ENCODE data around the gene IL36A.

- TF ChIP-seq, protein P1, sequence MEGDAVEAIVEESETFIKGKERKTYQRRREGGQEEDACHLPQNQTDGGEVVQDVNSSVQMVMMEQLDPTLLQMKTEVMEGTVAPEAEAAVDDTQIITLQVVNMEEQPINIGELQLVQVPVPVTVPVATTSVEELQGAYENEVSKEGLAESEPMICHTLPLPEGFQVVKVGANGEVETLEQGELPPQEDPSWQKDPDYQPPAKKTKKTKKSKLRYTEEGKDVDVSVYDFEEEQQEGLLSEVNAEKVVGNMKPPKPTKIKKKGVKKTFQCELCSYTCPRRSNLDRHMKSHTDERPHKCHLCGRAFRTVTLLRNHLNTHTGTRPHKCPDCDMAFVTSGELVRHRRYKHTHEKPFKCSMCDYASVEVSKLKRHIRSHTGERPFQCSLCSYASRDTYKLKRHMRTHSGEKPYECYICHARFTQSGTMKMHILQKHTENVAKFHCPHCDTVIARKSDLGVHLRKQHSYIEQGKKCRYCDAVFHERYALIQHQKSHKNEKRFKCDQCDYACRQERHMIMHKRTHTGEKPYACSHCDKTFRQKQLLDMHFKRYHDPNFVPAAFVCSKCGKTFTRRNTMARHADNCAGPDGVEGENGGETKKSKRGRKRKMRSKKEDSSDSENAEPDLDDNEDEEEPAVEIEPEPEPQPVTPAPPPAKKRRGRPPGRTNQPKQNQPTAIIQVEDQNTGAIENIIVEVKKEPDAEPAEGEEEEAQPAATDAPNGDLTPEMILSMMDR (IDR thresholded peaks at IDR 0.05): no peak
- TF ChIP-seq POLR2A (IDR thresholded peaks at IDR 0.05): no peak
Measured at GRCh38 chr2:113027691-113028090, 22.4 kb downstream of the IL36A start.
